Stimulated activated memory B cell treated with anti-CD40 and anti-IgM and Interleukin-4, amounts not matched to agents 10 μg/mL and 1 μg/mL and 100 μg/mL, for 72 hours (primary cell): ENCODE data around the gene ARMC9.

Source experiments
- ATAC-seq: fragments of 150-1000 bp; cut with Tn5 transposase; 2 replicates; pipeline ENCODE4 v1.10.0; 2021
- H3K27ac Mint-ChIP-seq: one replicate; pipeline ENCODE4 v1.8.0; 2022; ENCODE audit warnings: mild to moderate bottlenecking, mixed read lengths
- H3K27me3 Mint-ChIP-seq: one replicate; pipeline ENCODE4 v1.8.0; 2022; ENCODE audit warnings: mixed read lengths
- H3K36me3 Mint-ChIP-seq: one replicate; pipeline ENCODE4 v1.8.0; 2022; ENCODE audit warnings: mixed read lengths
- H3K4me1 Mint-ChIP-seq: one replicate; pipeline ENCODE4 v1.8.0; 2022; ENCODE audit warnings: mixed read lengths
- H3K4me3 Mint-ChIP-seq: one replicate; pipeline ENCODE4 v1.8.0; 2022; ENCODE audit warnings: mild to moderate bottlenecking, moderate library complexity, mixed read lengths
- H3K9me3 Mint-ChIP-seq: one replicate; pipeline ENCODE4 v1.8.0; 2022; ENCODE audit warnings: mixed read lengths

The ARMC9 gene

GRCh38 chr2:231210782-231211181 is 12.4 kb downstream of the ARMC9 start:
- Mint-ChIP-seq H3K9me3 (no peaks in the 10 kb centered on the region), H3K36me3 (peaks cover 25% of the 10 kb centered on the region), H3K27ac (no peak overlapping the region), H3K27me3 (no peaks in the 10 kb centered on the region), H3K4me1 (no peaks in the 10 kb centered on the region), H3K4me3 (no peak overlapping the region)
- no peak for ATAC-seq

- H3K9me3 Mint-ChIP-seq, result no peaks in the 10 kb centered on the region
- peaks cover 25% of the 10 kb centered on the region for H3K36me3 Mint-ChIP-seq
- H3K27me3 Mint-ChIP-seq, result no peaks in the 10 kb centered on the region
- H3K4me3 Mint-ChIP-seq, result no peak overlapping the region
- ATAC-seq, result no peak
- H3K27ac Mint-ChIP-seq, result no peak overlapping the region
- H3K4me1 Mint-ChIP-seq, result no peaks in the 10 kb centered on the region
Observed at GRCh38 chr2:231211486-231211885, 13.1 kb downstream of the ARMC9 start.

- ATAC-seq, result no peak
Observed at GRCh38 chr2:231212329-231212845, 14.0 kb downstream of the ARMC9 start.

DNA sequence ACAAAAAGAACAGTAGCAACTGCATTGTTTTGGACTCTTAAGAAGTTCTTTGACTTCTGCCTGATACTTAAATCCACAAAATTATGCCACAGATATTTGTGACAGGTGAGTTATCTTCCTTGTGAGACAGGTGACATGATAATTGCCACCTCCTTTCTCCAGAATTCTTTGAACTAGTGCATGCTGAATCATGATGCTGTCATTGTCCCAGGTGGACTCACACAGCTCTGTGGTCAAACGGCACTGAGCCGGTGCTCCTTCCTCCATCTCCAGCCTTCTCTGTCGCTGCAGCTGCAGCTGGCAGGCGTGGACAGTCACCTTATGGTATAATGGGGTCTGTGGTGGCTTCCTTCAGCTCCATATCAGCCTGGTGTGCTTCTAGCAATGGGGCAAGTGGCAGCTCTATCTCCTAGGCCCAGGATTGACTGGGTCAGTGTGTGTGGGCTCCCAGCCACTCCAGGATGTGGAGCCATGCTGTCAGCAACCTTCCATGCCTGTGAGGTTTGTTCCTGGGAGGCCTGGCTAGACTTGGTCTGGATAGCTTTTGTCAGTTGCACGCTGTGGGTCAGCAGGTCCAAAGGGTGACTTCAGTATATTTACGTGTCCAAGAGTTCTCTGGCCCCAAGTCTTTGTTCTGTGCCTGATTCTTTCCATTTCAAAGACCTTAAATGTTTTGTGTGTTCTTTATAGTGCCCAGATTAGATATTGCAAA is 15.7 kb downstream of the ARMC9 start:
- Mint-ChIP-seq H3K4me1 (no peaks in the 10 kb centered on the region), H3K9me3 (no peaks in the 10 kb centered on the region)

More at GRCh38 chr2:231212329-231212845, 14.0 kb downstream of the ARMC9 start:
- Mint-ChIP-seq H3K4me1 (no peaks in the 10 kb centered on the region), H3K9me3 (no peaks in the 10 kb centered on the region), H3K4me3 (no peak overlapping the region), H3K36me3 (peaks cover 25% of the 10 kb centered on the region), H3K27me3 (no peaks in the 10 kb centered on the region), H3K27ac (no peak overlapping the region)

DNA sequence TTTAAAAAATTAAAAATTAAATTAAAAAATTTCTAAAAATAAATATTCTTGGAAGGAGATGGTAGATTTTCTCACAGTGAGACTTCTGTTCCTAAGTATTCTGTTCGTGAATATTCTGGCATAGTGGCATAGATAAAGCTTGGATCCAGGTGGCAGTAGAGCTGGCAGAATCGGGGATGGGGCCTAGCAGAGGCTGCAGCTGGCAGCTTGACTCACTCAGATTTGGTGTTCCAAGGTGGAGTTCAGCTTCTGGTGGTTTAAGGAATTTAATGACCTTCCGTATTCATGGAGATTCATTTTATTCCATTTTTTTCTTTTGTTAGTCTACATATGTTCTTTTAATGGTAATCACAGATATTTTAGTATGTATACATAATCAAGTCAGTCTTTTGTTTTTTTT is 19.9 kb downstream of the ARMC9 start:
- Mint-ChIP-seq H3K36me3 (peaks cover 41% of the 10 kb centered on the region), H3K27me3 (no peaks in the 10 kb centered on the region), H3K27ac (no peak overlapping the region), H3K9me3 (no peaks in the 10 kb centered on the region), H3K4me1 (no peaks in the 10 kb centered on the region), H3K4me3 (no peak overlapping the region)
- no peak for ATAC-seq

More for the DNA sequence above, 15.7 kb downstream of the ARMC9 start:
- no peak overlapping the region for H3K27ac Mint-ChIP-seq
- no peak overlapping the region for H3K4me3 Mint-ChIP-seq
- peaks cover 25% of the 10 kb centered on the region for H3K36me3 Mint-ChIP-seq
- no peak for ATAC-seq
- no peaks in the 10 kb centered on the region for H3K27me3 Mint-ChIP-seq

DNA sequence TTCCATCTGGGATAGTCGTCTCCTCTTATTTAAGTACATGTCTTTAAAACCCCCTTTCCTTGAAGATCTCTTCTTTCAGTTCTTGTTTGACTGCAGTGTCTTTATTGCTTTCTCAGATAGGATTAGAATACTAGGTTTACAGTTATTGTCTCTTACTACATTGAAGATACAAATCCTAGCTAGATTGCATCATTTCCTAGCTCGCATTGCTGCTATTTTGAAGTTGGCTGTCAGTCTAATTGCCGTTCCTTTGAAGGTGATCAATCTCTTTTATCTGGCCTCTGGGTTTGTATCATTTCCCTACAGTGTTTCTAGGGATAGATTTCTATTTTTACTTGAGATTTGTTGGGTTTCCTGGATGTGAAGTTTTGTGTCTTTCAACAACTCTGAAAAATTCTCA is 20.9 kb downstream of the ARMC9 start:
- H3K36me3 Mint-ChIP-seq, result peaks cover 42% of the 10 kb centered on the region
- no peaks in the 10 kb centered on the region for H3K9me3 Mint-ChIP-seq
- ATAC-seq, result no peak
- H3K27me3 Mint-ChIP-seq, result no peaks in the 10 kb centered on the region
- H3K4me1 Mint-ChIP-seq, result no peaks in the 10 kb centered on the region
- no peak overlapping the region for H3K27ac Mint-ChIP-seq
- no peak overlapping the region for H3K4me3 Mint-ChIP-seq

- ATAC-seq, result no peak
- Mint-ChIP-seq H3K9me3 (no peaks in the 10 kb centered on the region), H3K27me3 (no peaks in the 10 kb centered on the region), H3K4me1 (no peaks in the 10 kb centered on the region), H3K4me3 (no peak overlapping the region), H3K27ac (peak overlapping the region; percentile 64), H3K36me3 (peaks cover 31% of the 10 kb centered on the region)
Observed at GRCh38 chr2:231221761-231222160, 23.3 kb downstream of the ARMC9 start.

GRCh38 chr2:231222318-231223000 is 24.0 kb downstream of the ARMC9 start:
- no peaks in the 10 kb centered on the region for H3K9me3 Mint-ChIP-seq
- peak; percentile 72 for ATAC-seq
- no peak overlapping the region for H3K4me3 Mint-ChIP-seq
- H3K4me1 Mint-ChIP-seq, result no peaks in the 10 kb centered on the region
- no peaks in the 10 kb centered on the region for H3K27me3 Mint-ChIP-seq
- peaks cover 31% of the 10 kb centered on the region for H3K36me3 Mint-ChIP-seq
- peak overlapping the region; percentile 64 for H3K27ac Mint-ChIP-seq

- ATAC-seq, result no peak
- H3K4me3 Mint-ChIP-seq, result no peak overlapping the region
- peaks cover 29% of the 10 kb centered on the region for H3K36me3 Mint-ChIP-seq
- peaks cover 3% of the 10 kb centered on the region for H3K4me1 Mint-ChIP-seq
- peak overlapping the region; percentile 64 for H3K27ac Mint-ChIP-seq
- no peaks in the 10 kb centered on the region for H3K27me3 Mint-ChIP-seq
- no peaks in the 10 kb centered on the region for H3K9me3 Mint-ChIP-seq
Observed at GRCh38 chr2:231223001-231223375, 24.6 kb downstream of the ARMC9 start.

- no peaks in the 10 kb centered on the region for H3K9me3 Mint-ChIP-seq
Observed at GRCh38 chr2:231223458-231223976, 25.1 kb downstream of the ARMC9 start.

GRCh38 chr2:231227310-231228162 is 29.1 kb downstream of the ARMC9 start:
- peaks cover 6% of the 10 kb centered on the region for H3K36me3 Mint-ChIP-seq
- H3K4me1 Mint-ChIP-seq, result peaks cover 24% of the 10 kb centered on the region
- H3K27me3 Mint-ChIP-seq, result no peaks in the 10 kb centered on the region
- H3K9me3 Mint-ChIP-seq, result no peaks in the 10 kb centered on the region
- ATAC-seq, result peak; percentile 79
- H3K27ac Mint-ChIP-seq, result peak overlapping the region; percentile 79
- H3K4me3 Mint-ChIP-seq, result no peak overlapping the region

More at GRCh38 chr2:231223458-231223976, 25.1 kb downstream of the ARMC9 start:
- Mint-ChIP-seq H3K27ac (no peak overlapping the region), H3K4me3 (no peak overlapping the region), H3K36me3 (peaks cover 24% of the 10 kb centered on the region), H3K4me1 (peaks cover 8% of the 10 kb centered on the region), H3K27me3 (no peaks in the 10 kb centered on the region)
- no peak for ATAC-seq

DNA sequence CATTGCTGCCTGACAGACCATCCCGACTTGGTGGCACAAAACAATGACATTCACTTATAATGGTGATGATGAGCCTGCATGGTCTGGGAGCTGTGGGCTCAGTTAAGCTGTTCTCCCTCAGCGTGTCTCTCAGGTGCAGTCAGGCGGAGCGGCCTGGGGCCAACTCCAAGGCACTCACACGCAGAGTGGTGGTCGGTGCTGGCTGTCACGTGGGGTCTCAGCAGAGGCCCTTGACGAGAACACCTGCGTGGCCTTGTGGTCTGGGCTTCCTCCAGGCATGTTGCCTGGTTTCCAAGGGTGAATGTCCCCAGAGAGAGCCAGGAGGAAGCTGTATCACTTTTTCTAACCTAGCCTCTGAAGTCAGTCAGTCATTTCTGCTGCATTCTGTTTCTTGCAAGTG is 29.8 kb downstream of the ARMC9 start:
- no peaks in the 10 kb centered on the region for H3K27me3 Mint-ChIP-seq
- peak overlapping the region; percentile 79 for H3K27ac Mint-ChIP-seq
- H3K9me3 Mint-ChIP-seq, result no peaks in the 10 kb centered on the region
- H3K4me1 Mint-ChIP-seq, result peaks cover 24% of the 10 kb centered on the region
- ATAC-seq, result peak; percentile 95
- H3K36me3 Mint-ChIP-seq, result peaks cover 6% of the 10 kb centered on the region
- H3K4me3 Mint-ChIP-seq, result peak overlapping the region; percentile 13

GRCh38 chr2:231228974-231229529 is 30.6 kb downstream of the ARMC9 start:
- H3K36me3 Mint-ChIP-seq, result no peaks in the 10 kb centered on the region
- H3K27ac Mint-ChIP-seq, result peak overlapping the region; percentile 79
- H3K4me1 Mint-ChIP-seq, result peaks cover 24% of the 10 kb centered on the region
- H3K27me3 Mint-ChIP-seq, result no peaks in the 10 kb centered on the region
- H3K9me3 Mint-ChIP-seq, result no peaks in the 10 kb centered on the region
- H3K4me3 Mint-ChIP-seq, result no peak overlapping the region
- no peak for ATAC-seq

DNA sequence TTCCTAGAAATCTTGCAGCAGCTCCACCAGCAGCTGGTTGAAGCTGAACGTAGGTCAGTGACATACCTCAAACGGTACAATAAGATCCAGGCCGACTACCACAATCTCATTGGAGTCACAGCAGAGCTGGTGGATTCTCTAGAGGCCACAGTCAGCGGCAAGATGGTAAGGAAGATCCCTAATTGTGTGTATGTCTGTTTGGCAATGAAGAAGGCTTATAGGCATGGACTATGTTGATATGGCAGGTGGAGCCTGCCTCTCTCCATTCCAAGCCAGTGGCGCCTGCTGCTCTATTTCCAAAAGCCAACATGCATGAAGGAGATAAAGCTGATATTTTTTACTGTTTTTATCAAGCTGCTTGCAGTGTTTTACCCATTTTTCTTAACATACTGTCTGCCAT is 36.8 kb downstream of the ARMC9 start:
- H3K4me1 Mint-ChIP-seq, result no peaks in the 10 kb centered on the region
- ATAC-seq, result no peak
- no peaks in the 10 kb centered on the region for H3K9me3 Mint-ChIP-seq
- H3K36me3 Mint-ChIP-seq, result peaks cover 6% of the 10 kb centered on the region
- H3K27ac Mint-ChIP-seq, result no peak overlapping the region
- no peaks in the 10 kb centered on the region for H3K27me3 Mint-ChIP-seq
- H3K4me3 Mint-ChIP-seq, result no peak overlapping the region

DNA sequence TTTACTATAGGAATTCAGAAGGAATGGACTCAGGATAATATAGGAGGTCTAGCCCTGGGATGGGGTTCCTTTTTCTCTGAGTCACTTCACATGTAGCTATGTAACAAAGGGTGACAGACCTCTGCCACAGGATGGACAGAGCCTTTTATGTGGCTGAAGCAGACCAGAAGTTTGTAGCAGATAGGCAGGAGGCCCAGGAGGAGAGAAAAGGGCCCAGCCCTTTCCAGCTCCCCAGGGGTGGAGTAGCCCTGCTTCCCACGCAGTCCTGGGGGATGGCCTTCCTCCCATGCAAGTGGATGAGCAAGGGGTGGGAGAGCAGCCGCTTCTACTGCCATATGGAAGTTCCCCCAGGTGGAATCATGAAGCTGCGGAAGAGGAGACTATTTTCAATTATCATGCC is 40.3 kb downstream of the ARMC9 start:
- Mint-ChIP-seq H3K4me3 (no peak overlapping the region), H3K27me3 (no peaks in the 10 kb centered on the region), H3K27ac (no peak overlapping the region), H3K4me1 (no peaks in the 10 kb centered on the region), H3K9me3 (no peaks in the 10 kb centered on the region), H3K36me3 (peaks cover 6% of the 10 kb centered on the region)
- ATAC-seq, result no peak
